HG03066 (cell line): Measurements from ENCODE around the gene PRH2.

Experiments
- ATAC-seq: cut with Tn5 transposase; IDR thresholded peaks from one replicate; pipeline ENCODE4 v1.9.1; 2021; ENCODE audit warnings: low read depth; ENCODE audit not compliant: unreplicated experiment

The PRH2 gene

GRCh38 chr12:10959804-10960203, 30.8 kb downstream of the PRH2 start:
- ATAC-seq: no peak

GRCh38 chr12:10960211-10960610, 31.2 kb downstream of the PRH2 start:
- no peak for ATAC-seq

DNA sequence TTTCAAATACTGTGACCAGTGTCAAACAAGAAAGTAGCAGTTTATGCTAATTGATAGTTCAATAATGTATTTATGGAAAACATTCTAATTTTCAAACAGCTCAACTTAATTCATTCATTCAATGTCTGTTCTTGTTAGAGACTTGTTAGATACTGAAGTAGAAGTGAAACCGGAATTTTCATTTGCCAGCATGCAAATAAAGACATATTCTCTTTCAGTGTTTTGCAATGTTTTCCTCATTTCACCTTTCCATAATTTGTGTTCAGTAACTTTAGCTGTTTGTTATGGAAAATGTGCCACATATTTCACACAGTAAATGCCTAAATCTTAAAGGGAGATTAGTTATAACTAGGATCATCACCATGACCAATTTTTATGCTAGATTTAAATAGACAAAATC, 36.4 kb downstream of the PRH2 start:
- no peak for ATAC-seq

- no peak for ATAC-seq
Observed at GRCh38 chr12:10966314-10966713, 37.3 kb downstream of the PRH2 start.

DNA sequence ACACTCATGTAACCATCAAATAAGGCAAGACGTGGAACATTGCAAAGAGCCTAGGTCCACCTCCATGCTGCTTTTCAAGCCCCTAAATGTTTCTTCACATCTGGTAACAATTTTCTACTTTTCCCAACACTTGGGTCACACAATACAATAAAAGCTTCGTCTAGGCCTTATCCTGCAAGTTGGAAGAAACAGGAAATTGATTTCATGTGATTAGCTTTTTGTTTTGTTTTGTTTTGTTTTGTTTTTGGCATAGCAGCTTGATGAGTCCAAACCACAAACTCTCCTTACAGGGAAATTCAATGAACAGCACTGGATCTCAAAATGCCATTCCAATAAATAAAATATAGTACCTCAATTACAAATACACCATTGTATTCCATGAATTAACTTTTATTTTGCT, 38.4 kb downstream of the PRH2 start:
- ATAC-seq: no peak

DNA sequence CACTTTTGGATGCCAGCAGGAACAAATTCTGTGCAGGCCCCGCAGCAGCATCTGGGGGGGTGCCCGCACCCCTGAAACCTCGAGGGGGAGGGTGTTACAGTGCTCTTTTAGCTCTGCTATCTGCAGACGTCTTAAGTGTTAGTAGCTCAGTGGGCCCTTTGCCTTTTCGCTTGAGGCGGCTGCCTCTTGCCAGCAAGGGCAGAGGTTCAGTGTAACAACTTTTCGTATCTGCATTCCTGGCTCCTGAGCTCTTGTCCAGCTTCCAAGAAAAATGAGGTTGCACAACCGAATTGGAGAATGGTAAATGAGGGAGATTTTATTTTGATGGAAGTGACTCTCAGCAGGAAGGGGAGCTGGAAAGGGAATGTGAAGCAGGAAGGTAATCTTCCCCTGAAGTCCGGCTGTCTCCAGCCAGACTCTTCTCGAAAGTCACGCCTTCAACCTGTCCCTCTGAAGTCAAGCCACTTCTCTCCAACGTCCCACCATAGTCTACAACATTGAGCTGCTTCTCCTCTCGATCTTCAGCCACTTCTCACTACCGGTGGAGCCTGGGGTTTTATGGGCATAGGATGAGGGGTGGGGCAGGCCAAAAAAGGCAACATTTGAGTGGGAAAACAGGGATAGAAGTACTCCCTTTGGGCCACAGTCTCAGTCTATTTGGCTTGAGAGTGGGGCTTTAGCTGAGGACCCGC, 39.9 kb downstream of the PRH2 start:
- ATAC-seq: no peak

DNA sequence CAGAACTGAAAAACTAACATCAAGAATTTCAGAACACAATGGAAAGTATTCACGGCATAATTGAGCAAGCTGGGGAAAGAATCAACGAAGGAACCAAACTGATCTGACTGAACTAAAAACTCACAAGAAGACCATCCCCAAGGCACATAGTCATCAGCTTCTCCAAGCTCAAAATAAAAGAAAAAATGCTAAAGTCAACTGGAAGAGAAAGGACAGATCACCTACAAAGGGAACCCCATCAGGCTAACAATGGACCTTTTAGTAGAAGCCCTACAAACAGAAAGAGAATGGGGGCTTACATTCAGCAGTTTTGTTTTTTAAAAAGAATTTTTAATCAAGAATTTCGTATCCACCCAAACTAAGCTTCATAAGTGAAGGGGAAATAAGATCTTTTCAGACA, 45.9 kb downstream of the PRH2 start:
- ATAC-seq: no peak

DNA sequence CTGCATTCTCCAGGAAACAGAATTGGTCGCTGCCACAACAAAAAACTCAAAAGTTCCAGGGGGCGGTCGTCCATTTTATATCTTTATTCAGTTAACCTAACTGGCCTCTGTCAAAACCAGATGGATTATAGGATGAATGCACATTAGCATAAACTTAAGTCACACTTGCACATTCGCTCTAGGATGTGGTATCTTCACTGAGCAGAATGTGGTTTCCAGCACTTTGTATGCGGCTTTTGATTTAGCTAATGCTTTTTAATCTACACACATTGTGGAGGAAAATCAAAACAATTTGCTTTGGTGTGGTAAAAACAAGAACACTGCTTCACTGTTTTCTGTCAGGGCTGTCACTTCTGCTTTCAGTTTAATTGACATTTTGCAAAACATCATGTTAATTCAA, 53.2 kb downstream of the PRH2 start:
- ATAC-seq: no peak
